ENCODE measurements around the gene APOL3. TPM values are rescaled to one million over a fixed set of nuclear protein-coding genes. Genes with fewer than 3 reads are reported as not detected.

APOL3 gene
- total RNA-seq, 1 donor: 13.8 TPM

DNA sequence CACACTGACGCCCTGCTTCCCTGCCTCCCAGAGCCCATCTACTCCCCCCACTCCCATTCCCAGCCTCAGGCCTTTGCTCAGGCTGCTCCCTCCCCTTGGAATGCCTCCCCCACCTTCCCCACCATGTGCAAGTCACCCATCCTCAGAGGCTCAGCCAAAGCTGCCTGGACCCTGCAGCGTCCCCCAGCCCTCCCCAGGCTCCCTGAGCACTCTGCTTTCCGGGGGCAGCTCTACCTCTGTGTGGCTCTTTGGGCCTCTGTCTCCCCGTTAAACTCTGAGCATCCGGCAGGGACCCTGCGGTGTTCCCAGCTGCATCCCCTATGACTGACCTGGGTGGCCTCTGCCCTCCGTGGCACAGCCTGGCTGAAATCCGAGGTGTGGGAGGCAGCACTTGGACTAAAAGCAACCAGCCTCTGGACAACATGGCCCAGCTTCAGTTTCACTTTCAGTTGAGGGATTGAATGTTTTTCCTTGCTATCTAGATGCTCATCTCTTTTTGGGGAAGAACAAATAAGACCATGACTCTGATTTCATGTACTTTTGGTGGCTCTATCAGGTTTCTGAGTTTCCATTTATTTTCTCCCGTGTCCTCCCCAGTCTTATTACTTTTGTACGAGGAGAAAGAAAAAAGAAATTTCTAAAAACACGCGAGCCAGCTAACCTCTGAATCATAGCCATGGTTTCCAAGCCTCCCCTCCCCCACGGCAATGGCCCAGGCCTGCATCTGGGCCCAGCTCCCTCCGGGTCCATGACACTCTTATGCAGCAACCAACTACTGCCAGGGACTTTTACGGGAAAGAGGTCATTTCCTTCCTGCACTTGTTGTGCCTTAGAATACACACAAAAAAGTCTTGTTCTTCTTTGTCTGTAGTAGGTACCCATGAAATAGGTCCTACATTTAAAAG lies 3.8 kb downstream of the APOL3 start:
- TF ChIP-seq, protein P1, sequence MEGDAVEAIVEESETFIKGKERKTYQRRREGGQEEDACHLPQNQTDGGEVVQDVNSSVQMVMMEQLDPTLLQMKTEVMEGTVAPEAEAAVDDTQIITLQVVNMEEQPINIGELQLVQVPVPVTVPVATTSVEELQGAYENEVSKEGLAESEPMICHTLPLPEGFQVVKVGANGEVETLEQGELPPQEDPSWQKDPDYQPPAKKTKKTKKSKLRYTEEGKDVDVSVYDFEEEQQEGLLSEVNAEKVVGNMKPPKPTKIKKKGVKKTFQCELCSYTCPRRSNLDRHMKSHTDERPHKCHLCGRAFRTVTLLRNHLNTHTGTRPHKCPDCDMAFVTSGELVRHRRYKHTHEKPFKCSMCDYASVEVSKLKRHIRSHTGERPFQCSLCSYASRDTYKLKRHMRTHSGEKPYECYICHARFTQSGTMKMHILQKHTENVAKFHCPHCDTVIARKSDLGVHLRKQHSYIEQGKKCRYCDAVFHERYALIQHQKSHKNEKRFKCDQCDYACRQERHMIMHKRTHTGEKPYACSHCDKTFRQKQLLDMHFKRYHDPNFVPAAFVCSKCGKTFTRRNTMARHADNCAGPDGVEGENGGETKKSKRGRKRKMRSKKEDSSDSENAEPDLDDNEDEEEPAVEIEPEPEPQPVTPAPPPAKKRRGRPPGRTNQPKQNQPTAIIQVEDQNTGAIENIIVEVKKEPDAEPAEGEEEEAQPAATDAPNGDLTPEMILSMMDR (IDR thresholded peaks at IDR 0.05; ENCODE audit: extremely low read depth, low read depth, low read length): no peak
- H3K9me3 ChIP-seq (ENCODE audit: low read depth, low read length): no peaks in the 10 kb centered on the region
- H3K79me2 ChIP-seq (ENCODE audit: insufficient read depth, low read length): no peaks in the 10 kb centered on the region
- DNase-seq (ENCODE audit: insufficient read length, low spot score, missing footprints): peak; percentile 83
- H3K4me1 ChIP-seq (ENCODE audit: insufficient read depth, low read length): peaks cover 36% of the 10 kb centered on the region
- peak overlapping the region; percentile 93 for H2AFZ ChIP-seq (ENCODE audit: low read length)
- no peaks in the 10 kb centered on the region for H3K36me3 ChIP-seq (ENCODE audit: insufficient read depth, low read length)
- no peaks in the 10 kb centered on the region for H4K20me1 ChIP-seq (ENCODE audit: insufficient read depth, low read length)
- H3K27ac ChIP-seq (ENCODE audit: low read depth, low read length): peak overlapping the region; percentile 92
- no peaks in the 10 kb centered on the region for H3K27me3 ChIP-seq (ENCODE audit: insufficient read depth, low read length)
- H3K4me2 ChIP-seq (ENCODE audit: insufficient read depth, low read length): peak overlapping the region; percentile 92
- H3K4me3 ChIP-seq (ENCODE audit: insufficient read depth, low read length): peak overlapping the region; percentile 77

DNA sequence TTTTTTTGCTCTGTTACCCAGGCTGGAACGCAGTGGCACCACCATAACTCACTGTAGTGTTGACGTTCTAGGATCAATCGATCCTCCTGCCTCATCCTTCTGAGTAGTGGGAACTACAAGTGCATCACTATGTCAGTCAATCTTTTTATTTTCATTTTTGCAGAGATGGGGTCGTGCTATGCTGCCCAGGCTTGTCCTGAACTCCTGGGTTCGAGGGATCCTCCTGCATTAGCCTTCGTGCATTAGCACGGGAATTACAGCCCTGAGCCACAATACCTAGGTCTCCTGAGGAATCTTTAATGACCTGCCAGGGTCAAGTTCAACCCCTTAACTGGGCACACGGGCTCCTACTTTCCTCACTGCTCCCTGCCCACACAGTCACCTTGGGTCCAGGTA lies 4.4 kb downstream of the APOL3 start:
- no peaks in the 10 kb centered on the region for H3K9me3 ChIP-seq (ENCODE audit: low read depth, low read length)
- H3K4me2 ChIP-seq (ENCODE audit: insufficient read depth, low read length): peak overlapping the region; percentile 92
- no peaks in the 10 kb centered on the region for H4K20me1 ChIP-seq (ENCODE audit: insufficient read depth, low read length)
- H3K4me3 ChIP-seq (ENCODE audit: insufficient read depth, low read length): peak overlapping the region; percentile 77
- peaks cover 41% of the 10 kb centered on the region for H3K4me1 ChIP-seq (ENCODE audit: insufficient read depth, low read length)
- TF ChIP-seq, protein P1 (IDR thresholded peaks at IDR 0.05; ENCODE audit: extremely low read depth, low read depth, low read length): no peak
- H3K36me3 ChIP-seq (ENCODE audit: insufficient read depth, low read length): no peaks in the 10 kb centered on the region
- no peak for DNase-seq (ENCODE audit: insufficient read length, low spot score, missing footprints)
- H3K27ac ChIP-seq (ENCODE audit: low read depth, low read length): peak overlapping the region; percentile 92
- H3K79me2 ChIP-seq (ENCODE audit: insufficient read depth, low read length): no peaks in the 10 kb centered on the region
- H2AFZ ChIP-seq (ENCODE audit: low read length): peak overlapping the region; percentile 93
- H3K27me3 ChIP-seq (ENCODE audit: insufficient read depth, low read length): no peaks in the 10 kb centered on the region

DNA sequence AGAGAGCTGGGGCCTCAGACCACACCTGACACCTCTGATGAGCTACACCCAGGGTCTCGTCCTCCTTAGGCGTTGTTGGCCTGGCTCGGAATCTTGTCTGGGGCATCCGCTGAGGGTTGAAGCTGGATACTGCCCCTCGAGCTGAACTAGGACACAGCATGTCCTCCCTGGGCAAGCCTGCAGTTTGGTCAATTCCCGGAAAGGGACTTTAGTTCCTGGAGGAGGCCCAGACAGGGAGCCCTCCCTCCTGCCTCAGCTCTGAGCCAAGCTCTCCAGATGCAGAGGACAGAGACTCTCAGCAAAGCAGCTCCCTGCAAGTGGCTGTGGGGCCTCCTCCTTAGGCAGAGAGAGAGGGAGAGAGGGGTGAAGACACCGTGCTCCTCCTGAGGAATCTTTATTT lies 4.9 kb downstream of the APOL3 start:
- peaks cover 45% of the 10 kb centered on the region for H3K4me1 ChIP-seq (ENCODE audit: insufficient read depth, low read length)
- DNase-seq (ENCODE audit: insufficient read length, low spot score, missing footprints): no peak
- H3K27me3 ChIP-seq (ENCODE audit: insufficient read depth, low read length): no peaks in the 10 kb centered on the region
- H2AFZ ChIP-seq (ENCODE audit: low read length): peak overlapping the region; percentile 93
- H3K36me3 ChIP-seq (ENCODE audit: insufficient read depth, low read length): no peaks in the 10 kb centered on the region
- TF ChIP-seq, protein P1 (IDR thresholded peaks at IDR 0.05; ENCODE audit: extremely low read depth, low read depth, low read length): no peak
- H3K9me3 ChIP-seq (ENCODE audit: low read depth, low read length): no peaks in the 10 kb centered on the region
- H3K79me2 ChIP-seq (ENCODE audit: insufficient read depth, low read length): no peaks in the 10 kb centered on the region
- no peak overlapping the region for H3K4me3 ChIP-seq (ENCODE audit: insufficient read depth, low read length)
- H4K20me1 ChIP-seq (ENCODE audit: insufficient read depth, low read length): no peaks in the 10 kb centered on the region
- peak overlapping the region; percentile 92 for H3K27ac ChIP-seq (ENCODE audit: low read depth, low read length)
- peak overlapping the region; percentile 92 for H3K4me2 ChIP-seq (ENCODE audit: insufficient read depth, low read length)

DNA sequence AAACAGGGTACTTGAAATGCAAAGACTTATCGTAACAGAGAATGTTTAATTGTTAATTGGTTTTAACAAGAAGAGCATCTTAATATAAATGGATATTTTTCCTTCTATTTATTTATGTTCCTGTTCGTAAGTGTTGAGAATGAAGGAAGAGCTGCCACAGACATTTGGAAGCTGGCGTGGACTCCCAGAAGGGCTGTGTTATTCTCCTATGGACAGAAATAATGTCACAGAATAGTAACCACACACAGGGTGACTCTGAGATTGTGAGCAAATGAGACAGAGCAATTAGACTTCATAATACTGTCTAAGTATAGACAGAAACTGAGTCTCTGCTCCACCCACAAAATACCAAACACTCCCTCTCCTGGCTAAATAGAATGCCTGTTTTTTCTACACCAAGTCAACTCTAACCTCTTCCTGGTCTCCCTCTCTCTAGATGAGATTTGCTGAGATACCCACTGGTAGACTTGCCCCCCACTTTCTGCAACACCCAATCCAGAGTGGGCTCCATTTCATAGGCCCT lies 6.1 kb downstream of the APOL3 start:
- DNase-seq (ENCODE audit: insufficient read length, low spot score, missing footprints): no peak
- H3K4me2 ChIP-seq (ENCODE audit: insufficient read depth, low read length): no peak overlapping the region
- TF ChIP-seq, protein P1 (IDR thresholded peaks at IDR 0.05; ENCODE audit: extremely low read depth, low read depth, low read length): no peak

More for the DNA sequence above, 6.1 kb downstream of the APOL3 start:
- Histone ChIP-seq H2AFZ (ENCODE audit: low read length) (no peak overlapping the region), H3K9me3 (ENCODE audit: low read depth, low read length) (no peaks in the 10 kb centered on the region), H3K27me3 (ENCODE audit: insufficient read depth, low read length) (no peaks in the 10 kb centered on the region), H3K4me3 (ENCODE audit: insufficient read depth, low read length) (no peak overlapping the region), H3K36me3 (ENCODE audit: insufficient read depth, low read length) (no peaks in the 10 kb centered on the region), H3K79me2 (ENCODE audit: insufficient read depth, low read length) (no peaks in the 10 kb centered on the region), H4K20me1 (ENCODE audit: insufficient read depth, low read length) (no peaks in the 10 kb centered on the region), H3K4me1 (ENCODE audit: insufficient read depth, low read length) (peaks cover 50% of the 10 kb centered on the region), H3K27ac (ENCODE audit: low read depth, low read length) (no peak overlapping the region)
